HEK293T (cell line): ENCODE data around the gene LRRK1.

ENCODE experiments used
- CTCF ChIA-PET: fragments of 350-600 bp; formaldehyde crosslinking; extraction: SDS; loops from one replicate; lab custom pipeline; 2021; ENCODE audit warnings: antibody characterized with exemption, inconsistent platforms; lab: Yijun Ruan, JAX
- POLR2A ChIA-PET: fragments of 350-600 bp; formaldehyde crosslinking; extraction: SDS; loops from one replicate; lab custom pipeline; 2020; ENCODE audit warnings: antibody characterized with exemption, inconsistent platforms; lab: Yijun Ruan, JAX
- DNase-seq: peaks from one replicate; pipeline ENCODE4 v3.0.0; 2012; ENCODE audit warnings: mixed read lengths; ENCODE audit errors: extremely low spot score
- ARNT ChIP-seq: fragments of 450-650 bp; IDR thresholded peaks from 2 replicates; pipeline ENCODE4 v1.6.1; 2017; ENCODE audit warnings: mild to moderate bottlenecking
- BHLHE40 ChIP-seq: fragments of 450-650 bp; IDR thresholded peaks from 2 replicates; pipeline ENCODE4 v1.6.1; 2016; ENCODE audit warnings: mild to moderate bottlenecking, moderate library complexity, borderline replicate concordance
- CTBP1 ChIP-seq: fragments of 450-650 bp; IDR thresholded peaks from 2 replicates; pipeline ENCODE4 v1.6.1; 2016; ENCODE audit warnings: borderline replicate concordance
- ELF4 ChIP-seq: fragments of 450-650 bp; IDR thresholded peaks from 2 replicates; pipeline ENCODE4 v1.6.1; 2017; ENCODE audit warnings: antibody characterized with exemption
- FOXA1 ChIP-seq: fragments of 450-650 bp; IDR thresholded peaks from 2 replicates; pipeline ENCODE4 v1.6.1; 2016; ENCODE audit warnings: mild to moderate bottlenecking
- FOXK2 ChIP-seq: fragments of 450-650 bp; IDR thresholded peaks from 2 replicates; pipeline ENCODE4 v1.6.1; 2016; ENCODE audit warnings: mild to moderate bottlenecking
- FOXM1 ChIP-seq: fragments of 450-650 bp; IDR thresholded peaks from 2 replicates; pipeline ENCODE4 v1.6.1; 2017; ENCODE audit warnings: mild to moderate bottlenecking, borderline replicate concordance
- HDGF ChIP-seq: fragments of 450-650 bp; IDR thresholded peaks from 2 replicates; pipeline ENCODE4 v1.6.1; 2017; ENCODE audit warnings: antibody characterized with exemption, borderline replicate concordance
- L3MBTL2 ChIP-seq: fragments of 450-650 bp; conservative IDR thresholded peaks from 2 replicates; pipeline ENCODE4 v1.6.1; 2016; ENCODE audit warnings: mild to moderate bottlenecking
- LEF1 ChIP-seq: fragments of 450-650 bp; IDR thresholded peaks from 2 replicates; pipeline ENCODE4 v1.6.1; 2017; ENCODE audit warnings: mild to moderate bottlenecking, borderline replicate concordance
- NFRKB ChIP-seq: fragments of 450-650 bp; IDR thresholded peaks from 2 replicates; pipeline ENCODE4 v1.6.1; 2016; ENCODE audit warnings: mild to moderate bottlenecking, moderate library complexity
- PKNOX1 ChIP-seq: fragments of 450-650 bp; IDR thresholded peaks from 2 replicates; pipeline ENCODE4 v1.6.1; 2016
- SP1 ChIP-seq: fragments of 450-650 bp; IDR thresholded peaks from 2 replicates; pipeline ENCODE4 v1.6.1; 2017
- SUZ12 ChIP-seq: fragments of 450-650 bp; IDR thresholded peaks from 2 replicates; pipeline ENCODE4 v1.6.1; 2016; ENCODE audit warnings: mild to moderate bottlenecking
- TARDBP ChIP-seq: fragments of 450-650 bp; IDR thresholded peaks from 2 replicates; pipeline ENCODE4 v1.6.1; 2016
- ZNF384 ChIP-seq: fragments of 450-650 bp; IDR thresholded peaks from 2 replicates; pipeline ENCODE4 v1.6.1; 2016

Gene LRRK1

GRCh38 chr15:100878648-100879047 lies 40.5 kb upstream of the LRRK1 start:
- TF ChIP-seq FOXA1 (no peak), HDGF (no peak), ELF4 (no peak), ARNT (no peak), SP1 (no peak), SUZ12 (no peak)
- POLR2A ChIA-PET = interaction anchor here (0.6 kb wide), 1 partner anchor 20 kb away, joined by 3 read pairs; no protein-coding TSS in a partner anchor
- no peak for DNase-seq
- CTCF ChIA-PET = no interaction called here

GRCh38 chr15:100879061-100879463 lies 40.1 kb upstream of the LRRK1 start:
- TF ChIP-seq BHLHE40 = no peak
- TF ChIP-seq LEF1 = 0 out of 2 replicates have a peak, but pooled peaks have one; percentile 38
- no peak for TF ChIP-seq ZNF384
- no peak for TF ChIP-seq SUZ12
- TF ChIP-seq FOXK2 = no peak
- peak; percentile 43; the same call in 1 of the 2 replicates for TF ChIP-seq FOXM1
- ChIA-PET CTCF (no interaction called here), POLR2A (interaction anchor here (0.6 to 1.0 kb wide), 2 partner anchors 14 to 20 kb away, joined by 3 to 4 read pairs; no protein-coding TSS in a partner anchor)
- DNase-seq = peak; percentile 55

GRCh38 chr15:100879464-100880138 lies 39.6 kb upstream of the LRRK1 start, which contains the start of gene ALDH1A3:
Gene ALDH1A3 (plus strand): TSS chr15:100879831. CDS start chr15:100879908, 77 bp downstream.
- TF ChIP-seq LEF1 (no peak), BHLHE40 (no peak), PKNOX1 (no peak), HDGF (no peak), SP1 (no peak), TARDBP (no peak), FOXK2 (no peak), FOXM1 (no peak), ZNF384 (no peak), FOXA1 (no peak), L3MBTL2 (no peak), ELF4 (no peak), CTBP1 (no peak), ARNT (no peak)
- DNase-seq = peak; percentile 75
- ChIA-PET POLR2A (interaction anchor here (0.6 to 1.0 kb wide), 2 partner anchors 15 to 21 kb away, joined by 3 to 4 read pairs; no protein-coding TSS in a partner anchor), CTCF (no interaction called here)

- no peak for DNase-seq
- POLR2A ChIA-PET = interaction anchor here (1.0 kb wide), 1 partner anchor 15 kb away, joined by 4 read pairs; no protein-coding TSS in a partner anchor
- no peak for TF ChIP-seq ELF4
- TF ChIP-seq TARDBP = no peak
- no peak for TF ChIP-seq SUZ12
- no peak for TF ChIP-seq FOXK2
- no peak for TF ChIP-seq HDGF
- no peak for TF ChIP-seq BHLHE40
- TF ChIP-seq FOXM1 = no peak
- no peak for TF ChIP-seq L3MBTL2
- TF ChIP-seq PKNOX1 = no peak
- no peak for TF ChIP-seq SP1
- no peak for TF ChIP-seq ZNF384
- no peak for TF ChIP-seq CTBP1
- TF ChIP-seq LEF1 = no peak
- TF ChIP-seq FOXA1 = no peak
- TF ChIP-seq NFRKB = no peak
- TF ChIP-seq ARNT = no peak
- CTCF ChIA-PET = no interaction called here
Measured at GRCh38 chr15:100880139-100880896, 38.8 kb upstream of the LRRK1 start.

- DNase-seq = no peak
- POLR2A ChIA-PET = no interaction called here
- CTCF ChIA-PET = interaction anchor here (2.0 kb wide), 1 partner anchor 8 kb away, joined by 8 read pairs; no protein-coding TSS in a partner anchor
- TF ChIP-seq NFRKB (no peak), BHLHE40 (no peak), FOXM1 (no peak), ZNF384 (no peak), FOXK2 (no peak), PKNOX1 (no peak), CTBP1 (no peak), SP1 (no peak), L3MBTL2 (no peak), HDGF (no peak), LEF1 (no peak), ARNT (no peak), TARDBP (no peak), SUZ12 (no peak), FOXA1 (no peak), ELF4 (no peak)
Measured at GRCh38 chr15:100880897-100881242, 38.3 kb upstream of the LRRK1 start.
